Mucosa of stomach (tissue), 1 donor: ENCODE measurements around the gene GCA.

Experiments
- H3K27me3 ChIP-seq: one replicate; pipeline ENCODE4 v1.7.0; 2013; ENCODE audit warnings: mild to moderate bottlenecking, low read length; ENCODE audit not compliant: control insufficient read depth, insufficient read depth
- H3K36me3 ChIP-seq: one replicate; pipeline ENCODE4 v1.7.0; 2013; ENCODE audit warnings: low read length; ENCODE audit not compliant: control insufficient read depth, insufficient read depth
- H3K4me1 ChIP-seq: one replicate; pipeline ENCODE4 v1.7.0; 2013; ENCODE audit warnings: mild to moderate bottlenecking, low read length; ENCODE audit not compliant: control insufficient read depth, insufficient read depth
- H3K4me3 ChIP-seq: one replicate; pipeline ENCODE4 v1.7.0; 2013; ENCODE audit warnings: low read length
- H3K9ac ChIP-seq: one replicate; pipeline ENCODE4 v1.7.0; 2013; ENCODE audit warnings: mild to moderate bottlenecking, low read length, moderate library complexity
- H3K9me3 ChIP-seq: one replicate; pipeline ENCODE4 v1.7.0; 2013; ENCODE audit warnings: mild to moderate bottlenecking, low read length, moderate library complexity; ENCODE audit not compliant: control insufficient read depth
- donor health status: Pancreatic carcinoma.

GCA gene

DNA sequence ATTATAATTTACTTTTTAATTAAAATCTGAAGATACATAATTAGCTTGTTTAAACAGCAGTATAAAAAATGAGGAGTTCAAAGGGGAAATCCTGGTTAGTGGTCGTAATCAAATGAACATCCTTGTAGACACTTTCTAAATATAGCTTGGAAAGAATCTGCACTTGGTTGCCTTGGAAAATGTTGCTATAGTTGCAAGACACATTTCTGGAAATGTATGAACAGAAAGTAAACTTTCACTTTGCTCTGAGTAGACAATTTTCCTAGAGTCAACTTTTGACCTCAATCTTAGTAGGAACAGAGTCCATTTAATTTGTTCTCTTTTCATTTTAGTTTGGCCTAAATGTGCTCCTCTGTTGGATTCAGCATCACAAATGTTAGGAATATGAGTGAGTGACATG lies 38.3 kb downstream of the GCA start:
- H3K4me3 ChIP-seq: no peak overlapping the region

DNA sequence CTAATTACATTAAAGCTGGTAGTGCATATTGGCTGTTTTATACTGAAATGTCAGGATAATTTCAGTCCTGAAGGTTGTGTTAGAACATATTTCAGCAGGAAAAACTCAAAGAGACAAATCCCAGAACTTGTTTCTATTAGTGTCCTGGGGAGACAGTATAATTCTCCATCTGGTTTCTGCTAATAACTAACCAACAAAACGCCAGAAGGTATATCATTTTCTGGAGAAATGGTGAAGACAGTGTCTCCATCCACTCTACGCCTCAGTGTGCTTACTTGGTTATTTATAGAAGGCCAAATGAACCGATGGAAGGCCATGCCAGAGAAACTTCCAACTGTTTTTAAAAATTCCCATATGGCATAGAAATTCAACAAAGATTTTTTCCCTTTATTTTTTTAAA lies 41.6 kb downstream of the GCA start:
- no peaks in the 10 kb centered on the region for H3K27me3 ChIP-seq
- H3K9ac ChIP-seq: no peak overlapping the region
- peaks cover 4% of the 10 kb centered on the region for H3K4me1 ChIP-seq
- no peaks in the 10 kb centered on the region for H3K36me3 ChIP-seq
- H3K9me3 ChIP-seq: no peaks in the 10 kb centered on the region
- no peak overlapping the region for H3K4me3 ChIP-seq

More for the DNA sequence above, 38.3 kb downstream of the GCA start:
- H3K4me1 ChIP-seq: peaks cover 4% of the 10 kb centered on the region
- no peaks in the 10 kb centered on the region for H3K27me3 ChIP-seq
- no peaks in the 10 kb centered on the region for H3K9me3 ChIP-seq
- H3K9ac ChIP-seq: no peak overlapping the region
- H3K36me3 ChIP-seq: no peaks in the 10 kb centered on the region

DNA sequence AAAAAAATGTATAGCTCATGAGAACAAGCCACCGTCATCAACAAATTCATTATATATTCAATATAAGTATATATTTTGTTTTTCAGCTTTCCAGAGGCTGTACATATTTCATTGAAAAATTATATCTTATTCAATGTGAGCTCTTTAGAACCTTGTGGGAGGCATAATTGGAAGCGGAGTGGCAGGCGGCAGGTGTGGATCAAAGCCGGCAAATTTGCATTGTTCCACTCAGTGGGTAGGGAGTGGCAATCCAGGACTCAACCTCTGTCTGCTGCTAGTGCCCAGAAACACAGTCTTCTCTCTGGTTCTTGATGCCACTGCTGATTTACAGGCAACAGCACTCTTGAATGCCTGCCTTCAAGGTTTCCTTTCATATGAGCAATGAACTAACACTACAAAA lies 46.9 kb downstream of the GCA start:
- Histone ChIP-seq H3K9ac (no peak overlapping the region), H3K9me3 (no peaks in the 10 kb centered on the region), H3K27me3 (no peaks in the 10 kb centered on the region), H3K4me1 (no peaks in the 10 kb centered on the region), H3K36me3 (no peaks in the 10 kb centered on the region), H3K4me3 (no peak overlapping the region)

DNA sequence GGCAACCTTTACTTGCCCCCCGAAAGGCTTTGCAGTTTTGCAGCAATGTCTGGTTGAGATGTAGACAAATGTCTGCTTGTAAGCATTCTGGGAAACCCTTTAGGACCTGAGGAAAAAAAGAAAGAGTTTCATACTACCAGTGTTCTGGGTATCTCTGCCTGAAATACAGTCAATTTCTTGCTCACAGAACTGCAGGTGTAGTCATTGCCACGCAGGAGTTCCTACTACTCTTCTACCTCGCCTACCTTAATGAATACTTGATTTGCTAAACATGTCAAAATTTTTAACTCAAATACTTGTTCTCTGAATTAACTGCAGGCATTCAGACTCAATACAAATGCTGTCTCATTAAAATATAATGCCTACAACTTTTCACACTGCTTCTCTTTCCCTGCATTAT lies 56.4 kb downstream of the GCA start:
- Histone ChIP-seq H3K9ac (no peak overlapping the region), H3K9me3 (no peaks in the 10 kb centered on the region), H3K27me3 (no peaks in the 10 kb centered on the region), H3K36me3 (no peaks in the 10 kb centered on the region), H3K4me1 (no peaks in the 10 kb centered on the region), H3K4me3 (no peak overlapping the region)

DNA sequence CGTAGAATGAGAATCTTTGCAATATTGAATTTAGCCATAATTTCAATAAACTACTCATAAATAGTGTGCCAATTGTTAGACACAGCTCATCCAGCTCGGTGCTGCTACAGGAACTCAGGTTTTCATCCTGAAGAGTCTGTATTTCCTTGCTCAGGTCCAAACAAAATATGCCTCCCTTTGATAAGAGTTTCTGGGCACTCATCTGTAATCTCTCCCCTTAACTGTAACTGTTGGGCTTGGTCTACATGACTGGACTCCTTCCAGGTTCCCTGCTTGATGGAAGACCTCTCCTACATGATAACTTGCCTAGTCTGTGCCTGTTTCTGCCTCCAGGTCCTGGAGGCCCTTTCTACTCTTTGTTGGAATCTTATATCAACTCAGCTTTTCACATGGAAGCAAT lies 57.9 kb downstream of the GCA start:
- Histone ChIP-seq H3K4me3 (no peak overlapping the region), H3K36me3 (no peaks in the 10 kb centered on the region), H3K27me3 (no peaks in the 10 kb centered on the region), H3K9ac (no peak overlapping the region), H3K4me1 (no peaks in the 10 kb centered on the region), H3K9me3 (no peaks in the 10 kb centered on the region)

DNA sequence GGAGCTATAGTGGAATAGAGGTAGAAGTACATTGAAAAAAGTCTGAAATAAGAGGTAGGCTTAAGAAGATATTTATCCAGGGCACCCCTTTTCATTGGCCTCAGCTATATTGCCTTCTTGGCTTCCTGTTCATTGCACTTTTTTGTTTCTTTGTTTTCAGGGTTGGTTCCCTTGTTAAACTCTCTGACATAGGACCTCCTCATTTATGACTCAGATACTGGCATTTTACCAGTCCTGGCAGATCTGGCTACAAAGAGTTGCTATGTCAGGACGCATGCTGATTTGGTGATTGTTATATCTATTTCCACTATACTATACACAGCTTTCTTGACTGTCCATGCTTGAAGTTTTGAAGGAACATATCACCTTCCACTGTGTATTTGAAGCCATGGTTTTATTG lies 60.0 kb downstream of the GCA start:
- Histone ChIP-seq H3K9me3 (no peaks in the 10 kb centered on the region), H3K4me3 (no peak overlapping the region), H3K9ac (no peak overlapping the region), H3K4me1 (no peaks in the 10 kb centered on the region), H3K36me3 (no peaks in the 10 kb centered on the region), H3K27me3 (no peaks in the 10 kb centered on the region)
